K562 (cell line): ENCODE data around the gene KAZALD1. TPM values are rescaled to one million over a fixed set of nuclear protein-coding genes. Genes with fewer than 3 reads are reported as not detected.

Experiments
- ATAC-seq: fragments of 200-7000 bp; cut with Tn5 transposase; 3 replicates; pipeline ENCODE4 v1.9.1; 2020; ENCODE audit warnings: moderate library complexity
- BruUV-seq: library from RNA; stranded (reverse); fragments of 400-500 nt; replicated peaks from 2 replicates; lab custom pipeline; 2021; lab: Mats Ljungman, UMichigan
- CTCF ChIA-PET: fragments of 300-600 bp; formaldehyde crosslinking; extraction: SDS; loops from one replicate; lab custom pipeline; 2021; ENCODE audit warnings: low intra/inter-chr PET ratio; lab: Yijun Ruan, JAX
- POLR2A ChIA-PET: fragments of 300-600, 350-650 bp; sonication (Branson Sonifier 250); formaldehyde crosslinking; extraction: SDS; loops from one replicate; lab custom pipeline; 2021; ENCODE audit warnings: antibody characterized with exemption, inconsistent platforms; lab: Yijun Ruan, JAX
- DNase-seq, 4 experiments: peaks; one replicate each; pipeline versions ENCODE4 v3.0.0 to v3.0.0-alpha.2; 2011 to 2018; ENCODE audit warnings: low spot score in 3 of 4, mixed read lengths in 3 of 4; ENCODE audit errors: extremely low read depth in 1 of 4
- FAIRE-seq: peaks from 2 replicates; lab custom pipeline; 2011; peaks lifted over from hg19 to GRCh38; lab: Jason Lieb, UNC
- H2AFZ ChIP-seq: 2 replicates; pipeline ENCODE4 v1.6.0; 2011; ENCODE audit warnings: low read depth, low read length, control low read depth, inconsistent platforms
- H3K27ac ChIP-seq: fragments of 200-600 bp; 3 replicates; pipeline ENCODE4 v1.8.0; 2011; ENCODE audit warnings: low read depth, mild to moderate bottlenecking, control low read depth, inconsistent platforms, low read length, moderate library complexity, mixed read lengths; ENCODE audit errors: extremely low read depth
- H3K27me3 ChIP-seq, 2 experiments: fragments of 300-600 bp in 1 of 2; 2 replicates in 1 of 2; 3 replicates in 1 of 2; pipeline versions ENCODE4 v1.6.0 to v1.8.0; 2011; ENCODE audit warnings: inconsistent platforms in 2 of 2, low read length in 2 of 2, mild to moderate bottlenecking in 1 of 2, mixed read lengths in 1 of 2, moderate library complexity in 1 of 2; ENCODE audit not compliant: control insufficient read depth in 2 of 2, insufficient read depth in 2 of 2
- H3K36me3 ChIP-seq: fragments of 300-600 bp; 3 replicates; pipeline ENCODE4 v1.8.0; 2011; ENCODE audit warnings: mild to moderate bottlenecking, low read length, inconsistent platforms; ENCODE audit not compliant: control insufficient read depth, insufficient read depth
- H3K4me1 ChIP-seq, 2 experiments: fragments of 200-600 bp in 1 of 2; replicated peaks in 1 of 2; 2 replicates in 1 of 2; 3 replicates in 1 of 2; pipeline versions ENCODE4 v1.5.1 to v1.8.0; 2011; ENCODE audit warnings: inconsistent platforms in 2 of 2, low read length in 2 of 2, mild to moderate bottlenecking in 1 of 2, mixed read lengths in 1 of 2, moderate library complexity in 1 of 2; ENCODE audit not compliant: control insufficient read depth in 2 of 2, insufficient read depth in 2 of 2
- H3K4me2 ChIP-seq: 2 replicates; pipeline ENCODE4 v1.6.1; 2011; ENCODE audit warnings: low read length, control low read depth, inconsistent platforms, mixed read lengths; ENCODE audit not compliant: insufficient read depth
- H3K4me3 ChIP-seq: fragments of 200-600 bp; sonication (generic), shearing (Covaris generic); 2 replicates; pipeline ENCODE4 v1.5.1; 2016; ENCODE audit warnings: control low read depth, inconsistent platforms
- H3K79me2 ChIP-seq: fragments of 200-600 bp; 3 replicates; pipeline ENCODE4 v1.8.0; 2011; ENCODE audit warnings: low read length, inconsistent platforms; ENCODE audit not compliant: control insufficient read depth, insufficient read depth
- H3K9ac ChIP-seq, 2 experiments: 2 replicates each; pipeline versions ENCODE4 v1.6.0 to v1.6.1; 2011; ENCODE audit warnings: low read depth in 2 of 2, low read length in 2 of 2, control low read depth in 1 of 2, inconsistent platforms in 1 of 2, mild to moderate bottlenecking in 1 of 2, mixed read lengths in 1 of 2; ENCODE audit not compliant: insufficient read depth in 1 of 2
- H3K9me1 ChIP-seq: one replicate; pipeline ENCODE4 v1.6.0; 2011; ENCODE audit warnings: inconsistent platforms, mild to moderate bottlenecking, low read length, moderate library complexity; ENCODE audit not compliant: control insufficient read depth, insufficient read depth
- H3K9me3 ChIP-seq: replicated peaks from 2 replicates; pipeline ENCODE4 v1.5.1; 2011; ENCODE audit warnings: low read depth, low read length, inconsistent platforms; ENCODE audit not compliant: control insufficient read depth, insufficient read depth
- H4K20me1 ChIP-seq: replicated peaks from 2 replicates; pipeline ENCODE4 v1.6.1; 2011; ENCODE audit warnings: low read length, inconsistent platforms, mixed read lengths; ENCODE audit not compliant: control insufficient read depth, insufficient read depth
- MEIS2 ChIP-seq: fragments of 450-650 bp; IDR thresholded peaks from 2 replicates; pipeline ENCODE4 v1.6.1; 2014; ENCODE audit warnings: mild to moderate bottlenecking; ENCODE audit not compliant: partially characterized antibody
- ZNF282 ChIP-seq: sonication (generic); formaldehyde crosslinking; IDR thresholded peaks from 2 replicates; pipeline ENCODE4 v1.8.1; 2023; ENCODE audit warnings: missing genetic modification reagents
- WGBS: fragments of 100-300 bp; shearing (Covaris generic); methylation state at CpG from one replicate; pipeline ENCODE4 v1.1.6; 2016; ENCODE audit warnings: low coverage, mixed read lengths; ENCODE audit not compliant: insufficient coverage; ENCODE audit errors: missing lambda C conversion rate; 5-methylcytosine and 5-hydroxymethylcytosine counted together
- in situ Hi-C: fragments of 300-500 bp; cut with MboI; formaldehyde crosslinking; loops from 4 replicates; pipeline ENCODE4 v1.15.0; 2018; ENCODE audit warnings: inconsistent platforms, mixed read lengths
- intact Hi-C: fragments of 100-400 bp; cut with micrococcal nuclease; formaldehyde crosslinking; loops from 2 replicates; pipeline ENCODE4 v1.14.2; 2022
- polyA plus RNA-seq, 8 experiments: library from polyadenylated mRNA; depleted of rRNA in 4 of 8; stranded (reverse) in 5 of 8; unstranded in 3 of 8; fragments of >200 nt; fragmentation: Nextera tagmentation in 2 of 8; fragmentation: Illumina TruSeq in 1 of 8; extraction: Ambion mirVana in 2 of 8; extraction: Trizol in 1 of 8; gene quantifications; 2 replicates each; pipeline versions ENCODE4 v1.2.1 to v1.2.3, GENCODE V29; 2011 to 2014; ENCODE audit warnings: inconsistent platforms in 1 of 8, missing spikeins in 1 of 8
- total RNA-seq, 7 experiments: library from RNA; depleted of rRNA in 6 of 7; stranded (reverse); fragments of >200 nt in 6 of 7; fragmentation: Illumina TruSeq in 2 of 7; extraction: Trizol in 2 of 7; gene quantifications; 2 replicates each; pipeline versions ENCODE4 v1.2.1 to v1.2.3, GENCODE V29; 2011 to 2021; ENCODE audit warnings: low replicate concordance in 1 of 7
- TF ChIP-seq, protein P1 (sequence below), 2 experiments: fragments of 450-650 bp in 1 of 2; sonication (generic) in 1 of 2; formaldehyde crosslinking in 1 of 2; IDR thresholded peaks in 1 of 2; conservative IDR thresholded peaks in 1 of 2; 2 replicates each; pipeline versions ENCODE4 v1.6.1 to v1.8.1; 2016 to 2023; ENCODE audit warnings: mild to moderate bottlenecking in 2 of 2, moderate library complexity in 2 of 2, inconsistent platforms in 1 of 2, missing genetic modification reagents in 1 of 2
- TF ChIP-seq, protein P2 (sequence below): fragments of 250-450 bp; sonication (Bioruptor Pico); IDR thresholded peaks from 2 replicates; pipeline ENCODE4 v1.5.0; 2021
- TF ChIP-seq, protein P3 (sequence below): fragments of 450-650 bp; IDR thresholded peaks from 2 replicates; pipeline ENCODE4 v1.6.1; 2016
- TF ChIP-seq, protein P4 (sequence below), 2 experiments: IDR thresholded peaks in 1 of 2; conservative IDR thresholded peaks in 1 of 2; 2 replicates each; pipeline ENCODE4 v1.6.1; 2016; ENCODE audit warnings: low read depth in 2 of 2, mild to moderate bottlenecking in 1 of 2, missing compliant biosample characterization in 1 of 2, missing genetic modification characterization in 1 of 2, moderate library complexity in 1 of 2

Gene KAZALD1
- total and polyA plus RNA-seq, 9 of the 15 experiments (the other 6 are each of a cell fraction or from before 2014, with no cell fraction given) = 0.15 to 10.0 (median 4.9) TPM

DNA sequence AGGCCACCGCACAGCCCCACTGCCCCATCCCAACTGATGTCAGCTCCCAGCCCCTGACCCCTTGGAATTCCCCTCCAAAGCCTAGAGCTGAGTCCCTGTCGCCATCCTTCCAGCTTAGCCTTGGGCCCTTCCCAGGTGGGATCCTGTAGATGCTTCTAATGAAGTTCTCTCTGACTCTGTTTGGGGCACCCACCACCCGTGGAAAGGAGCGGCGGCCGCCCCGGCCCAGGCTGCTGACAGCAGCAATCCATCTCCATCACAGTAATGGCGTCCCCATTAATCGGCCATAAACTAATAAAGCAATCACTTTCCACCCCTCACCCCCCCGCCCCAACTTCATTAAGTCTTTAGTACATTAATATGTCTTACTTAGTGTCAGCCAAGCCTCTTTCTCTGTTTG, 25.6 kb downstream of the KAZALD1 start (continued):
- TF ChIP-seq, protein P1, sequence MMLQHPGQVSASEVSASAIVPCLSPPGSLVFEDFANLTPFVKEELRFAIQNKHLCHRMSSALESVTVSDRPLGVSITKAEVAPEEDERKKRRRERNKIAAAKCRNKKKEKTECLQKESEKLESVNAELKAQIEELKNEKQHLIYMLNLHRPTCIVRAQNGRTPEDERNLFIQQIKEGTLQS (IDR thresholded peaks at IDR 0.05) = no peak
- TF ChIP-seq, protein P1 (CRISPR knock-in tag; conservative IDR thresholded peaks at IDR 0.05) = no peak
- no peak for TF ChIP-seq ZNF282 (CRISPR knock-in tag)

DNA sequence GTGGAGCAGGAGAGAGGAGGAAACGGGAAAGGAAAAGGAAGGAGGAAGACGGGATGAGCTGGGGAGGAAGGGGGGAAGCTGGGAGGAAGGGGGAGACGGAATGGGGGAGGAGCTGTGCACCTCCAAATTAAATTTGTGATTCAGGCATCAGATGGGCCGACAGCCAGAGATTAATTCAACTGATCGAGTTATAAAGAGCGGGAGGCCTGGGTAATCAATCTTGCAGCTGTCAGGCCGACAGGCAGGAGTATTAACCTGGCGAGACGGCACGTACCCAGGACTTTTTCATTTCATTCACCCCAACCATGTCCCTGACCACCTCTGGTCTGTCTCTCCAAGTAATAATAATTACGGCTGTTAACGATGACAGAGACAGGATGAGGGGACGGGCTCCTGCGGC, 26.2 kb downstream of the KAZALD1 start:
- no peak for FAIRE-seq
- no peaks in the 10 kb centered on the region for H3K9me1 ChIP-seq
- TF ChIP-seq, protein P2, sequence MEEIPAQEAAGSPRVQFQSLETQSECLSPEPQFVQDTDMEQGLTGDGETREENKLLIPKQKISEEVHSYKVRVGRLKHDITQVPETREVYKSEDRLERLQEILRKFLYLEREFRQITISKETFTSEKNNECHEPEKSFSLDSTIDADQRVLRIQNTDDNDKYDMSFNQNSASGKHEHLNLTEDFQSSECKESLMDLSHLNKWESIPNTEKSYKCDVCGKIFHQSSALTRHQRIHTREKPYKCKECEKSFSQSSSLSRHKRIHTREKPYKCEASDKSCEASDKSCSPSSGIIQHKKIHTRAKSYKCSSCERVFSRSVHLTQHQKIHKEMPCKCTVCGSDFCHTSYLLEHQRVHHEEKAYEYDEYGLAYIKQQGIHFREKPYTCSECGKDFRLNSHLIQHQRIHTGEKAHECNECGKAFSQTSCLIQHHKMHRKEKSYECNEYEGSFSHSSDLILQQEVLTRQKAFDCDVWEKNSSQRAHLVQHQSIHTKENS (CRISPR knock-in tag) = no peak
- TF ChIP-seq, protein P3, sequence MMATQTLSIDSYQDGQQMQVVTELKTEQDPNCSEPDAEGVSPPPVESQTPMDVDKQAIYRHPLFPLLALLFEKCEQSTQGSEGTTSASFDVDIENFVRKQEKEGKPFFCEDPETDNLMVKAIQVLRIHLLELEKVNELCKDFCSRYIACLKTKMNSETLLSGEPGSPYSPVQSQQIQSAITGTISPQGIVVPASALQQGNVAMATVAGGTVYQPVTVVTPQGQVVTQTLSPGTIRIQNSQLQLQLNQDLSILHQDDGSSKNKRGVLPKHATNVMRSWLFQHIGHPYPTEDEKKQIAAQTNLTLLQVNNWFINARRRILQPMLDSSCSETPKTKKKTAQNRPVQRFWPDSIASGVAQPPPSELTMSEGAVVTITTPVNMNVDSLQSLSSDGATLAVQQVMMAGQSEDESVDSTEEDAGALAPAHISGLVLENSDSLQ = peak; percentile 33; the same call in 1 of the 2 replicates
- TF ChIP-seq, protein P4, sequence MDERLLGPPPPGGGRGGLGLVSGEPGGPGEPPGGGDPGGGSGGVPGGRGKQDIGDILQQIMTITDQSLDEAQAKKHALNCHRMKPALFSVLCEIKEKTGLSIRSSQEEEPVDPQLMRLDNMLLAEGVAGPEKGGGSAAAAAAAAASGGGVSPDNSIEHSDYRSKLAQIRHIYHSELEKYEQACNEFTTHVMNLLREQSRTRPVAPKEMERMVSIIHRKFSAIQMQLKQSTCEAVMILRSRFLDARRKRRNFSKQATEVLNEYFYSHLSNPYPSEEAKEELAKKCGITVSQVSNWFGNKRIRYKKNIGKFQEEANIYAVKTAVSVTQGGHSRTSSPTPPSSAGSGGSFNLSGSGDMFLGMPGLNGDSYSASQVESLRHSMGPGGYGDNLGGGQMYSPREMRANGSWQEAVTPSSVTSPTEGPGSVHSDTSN (CRISPR knock-in tag; IDR thresholded peaks at IDR 0.05; ENCODE audit: low read depth) = no peak
- TF ChIP-seq, protein P4 (tag; conservative IDR thresholded peaks at IDR 0.05; ENCODE audit: low read depth) = peak; percentile 45
- peak; percentile 50 for TF ChIP-seq MEIS2
- H3K27me3 ChIP-seq = peaks cover 2 to 59% of the 10 kb centered on the region in 2 experiments; a peak in 3 of 5 replicates
- WGBS = 1% methylated on average over 10 of the region's 14 CpGs
- H3K9me3 ChIP-seq = no peaks in the 10 kb centered on the region
- intact Hi-C loops = no loop called here
- H3K9ac ChIP-seq = 0 out of 4 replicates have a peak overlapping the region, but pooled peaks of 1 of the 2 experiments have one; percentile 14
- H2AFZ ChIP-seq = no peak overlapping the region
- no peak overlapping the region for H3K27ac ChIP-seq
- H3K4me2 ChIP-seq = no peak overlapping the region
- H3K79me2 ChIP-seq = no peaks in the 10 kb centered on the region
- CTCF ChIA-PET = no interaction called here
- no peaks in the 10 kb centered on the region for H4K20me1 ChIP-seq
- in situ Hi-C loops = no loop called here
- no peak for DNase-seq
- no peak overlapping the region for H3K4me3 ChIP-seq
- ATAC-seq = no peak
- H3K4me1 ChIP-seq = peaks cover 0 to 10% of the 10 kb centered on the region in 2 experiments; a peak in 2 of 5 replicates
- H3K36me3 ChIP-seq = no peaks in the 10 kb centered on the region
- POLR2A ChIA-PET = interaction anchor here (0.8 kb wide), 1 partner anchor 13 kb away, joined by 3 read pairs; no protein-coding TSS in a partner anchor
- BruUV-seq = no TSS peak
